Measurements from ENCODE around the gene NOS1AP. TPM values are rescaled to one million over a fixed set of nuclear protein-coding genes. Genes with fewer than 3 reads are reported as not detected.

NOS1AP gene
- polyA plus RNA-seq, 1 of the 3 experiments (the other 2 are of a cell fraction): 0.03 TPM

- no peak overlapping the region for H3K4me2 ChIP-seq
- no peak for DNase-seq
- H4K20me1 ChIP-seq (ENCODE audit: insufficient read depth): no peaks in the 10 kb centered on the region
- no peaks in the 10 kb centered on the region for H3K79me2 ChIP-seq (ENCODE audit: insufficient read depth)
- H3F3A ChIP-seq (replicated peaks; ENCODE audit: insufficient read depth): no peaks in the 10 kb centered on the region
- ChIA-PET POLR2A (no interaction called here), CTCF (interaction anchor here (1.3 kb wide), 1 partner anchor 12 kb away, joined by 3 read pairs; no protein-coding TSS in a partner anchor)
- H3K9me3 ChIP-seq: no peaks in the 10 kb centered on the region
- WGBS (ENCODE audit: low lambda C conversion rate): 13% methylated on average over 2 of the region's 2 CpGs
- TF ChIP-seq NRF1 (IDR thresholded peaks at IDR 0.05; ENCODE audit: low read depth, low read length) (no peak), EP300 (IDR thresholded peaks at IDR 0.05; ENCODE audit: borderline replicate concordance in 1 of 2, low read depth in 1 of 2, low read length in 1 of 2) (no peak), TCF12 (IDR thresholded peaks at IDR 0.05) (no peak), FOXJ3 (CRISPR knock-in tag; IDR thresholded peaks at IDR 0.05) (no peak), MEF2A (IDR thresholded peaks at IDR 0.05; ENCODE audit: borderline replicate concordance, low read depth) (no peak), SIN3A (IDR thresholded peaks at IDR 0.05; ENCODE audit: borderline replicate concordance, low read depth, low read length) (no peak), PBX3 (IDR thresholded peaks at IDR 0.05) (no peak), ELF1 (IDR thresholded peaks at IDR 0.05) (no peak), USF1 (IDR thresholded peaks at IDR 0.05; ENCODE audit: borderline replicate concordance, low read depth) (no peak)
- 0 out of 2 replicates have a peak, but pooled peaks cover 11% of the 10 kb centered on the region for H3K27me3 ChIP-seq (ENCODE audit: insufficient read depth)
- no peaks in the 10 kb centered on the region for H3K36me3 ChIP-seq (replicated peaks in 1 of 2; ENCODE audit: control insufficient read depth in 1 of 2, insufficient read depth in 2 of 2, low read length in 1 of 2)
- no peak overlapping the region for H3K4me3 ChIP-seq (ENCODE audit: low read depth in 2 of 2, low read length in 1 of 2)
- no peak overlapping the region for H3K27ac ChIP-seq (ENCODE audit: low read depth in 2 of 2, low read length in 1 of 2)
- H2AFZ ChIP-seq (ENCODE audit: low read depth): no peak overlapping the region
- no peaks in the 10 kb centered on the region for H3K9me2 ChIP-seq
- no peak overlapping the region for H3K9ac ChIP-seq
- peaks cover 0 to 6% of the 10 kb centered on the region in 2 experiments; a peak in 2 of 4 replicates for H3K4me1 ChIP-seq (ENCODE audit: control insufficient read depth in 1 of 2, insufficient read depth in 2 of 2, low read depth in 1 of 2, low read length in 1 of 2)
Observed at GRCh38 chr1:162315673-162316072, 246.2 kb downstream of the NOS1AP start.

- Histone ChIP-seq H3F3A (replicated peaks; ENCODE audit: insufficient read depth) (no peaks in the 10 kb centered on the region), H3K4me2 (no peak overlapping the region), H3K9me2 (no peaks in the 10 kb centered on the region), H3K4me1 (ENCODE audit: control insufficient read depth in 1 of 2, insufficient read depth in 2 of 2, low read depth in 1 of 2, low read length in 1 of 2) (peaks cover 0 to 1% of the 10 kb centered on the region in 2 experiments; a peak in 2 of 4 replicates), H3K9me3 (no peaks in the 10 kb centered on the region), H4K20me1 (ENCODE audit: insufficient read depth) (no peaks in the 10 kb centered on the region), H3K79me2 (ENCODE audit: insufficient read depth) (no peaks in the 10 kb centered on the region), H3K27ac (ENCODE audit: low read depth in 2 of 2, low read length in 1 of 2) (no peak overlapping the region), H3K36me3 (replicated peaks in 1 of 2; ENCODE audit: control insufficient read depth in 1 of 2, insufficient read depth in 2 of 2, low read length in 1 of 2) (no peaks in the 10 kb centered on the region), H3K4me3 (ENCODE audit: low read depth in 2 of 2, low read length in 1 of 2) (no peak overlapping the region), H3K9ac (no peak overlapping the region), H3K27me3 (ENCODE audit: insufficient read depth) (0 out of 2 replicates have a peak, but pooled peaks cover 11% of the 10 kb centered on the region), H2AFZ (ENCODE audit: low read depth) (no peak overlapping the region)
- ChIA-PET POLR2A (no interaction called here), CTCF (interaction anchor here (1.3 kb wide), 1 partner anchor 12 kb away, joined by 3 read pairs; no protein-coding TSS in a partner anchor)
- no peak for DNase-seq
- 46% methylated on average over 4 of the region's 4 CpGs for WGBS (ENCODE audit: low lambda C conversion rate)
- TF ChIP-seq ZBTB33 (IDR thresholded peaks at IDR 0.05; ENCODE audit: borderline replicate concordance, low read depth) (no peak), NFIC (IDR thresholded peaks at IDR 0.05; ENCODE audit: borderline replicate concordance) (no peak), CTCF (IDR thresholded peaks at IDR 0.05) (no peak), MEF2A (IDR thresholded peaks at IDR 0.05; ENCODE audit: borderline replicate concordance, low read depth) (no peak), RAD21 (IDR thresholded peaks at IDR 0.05; ENCODE audit: low read length) (no peak), RFX5 (IDR thresholded peaks at IDR 0.05; ENCODE audit: low read length) (no peak), NRF1 (IDR thresholded peaks at IDR 0.05; ENCODE audit: low read depth, low read length) (no peak), TAF1 (IDR thresholded peaks at IDR 0.05; ENCODE audit: borderline replicate concordance, low read depth, low read length) (no peak), GATA2 (CRISPR knock-in tag; IDR thresholded peaks at IDR 0.05) (no peak), TEAD4 (IDR thresholded peaks at IDR 0.05; ENCODE audit: borderline replicate concordance, insufficient read depth) (no peak), RXRA (IDR thresholded peaks at IDR 0.05; ENCODE audit: borderline replicate concordance, low read depth) (no peak), GABPA (IDR thresholded peaks at IDR 0.05; ENCODE audit: low read depth) (no peak), EZH2phosphoT487 (IDR thresholded peaks at IDR 0.05; ENCODE audit: borderline replicate concordance, low read depth) (no peak)
Observed at GRCh38 chr1:162316187-162316586, 246.7 kb downstream of the NOS1AP start.

Measured in SK-N-SH (cell line).